IPS-20b (cell line): ENCODE results near the gene ACOT6.
A peak's percentile ranks its signal among the peaks of the same experiment; 100 is the strongest.
"Not testable (repeated sequence)": the region's sequence is repeated elsewhere in the genome, so short reads cannot be mapped to it uniquely, and the experiment has no call there.

Experiments used
- H3K27ac ChIP-seq: one replicate; pipeline ENCODE4 v1.5.1; 2013; ENCODE audit warnings: low read length
- H3K27me3 ChIP-seq: 2 replicates; pipeline ENCODE4 v1.6.1; 2013; ENCODE audit warnings: mild to moderate bottlenecking, low read length, inconsistent platforms; ENCODE audit not compliant: insufficient read depth
- H3K36me3 ChIP-seq: 2 replicates; pipeline ENCODE4 v1.6.1; 2013; ENCODE audit warnings: low read depth, mild to moderate bottlenecking, inconsistent platforms, low read length, moderate library complexity; ENCODE audit not compliant: insufficient read depth
- H3K4me1 ChIP-seq: 2 replicates; pipeline ENCODE4 v1.6.1; 2013; ENCODE audit warnings: mild to moderate bottlenecking, control low read depth, inconsistent platforms, low read length, moderate library complexity; ENCODE audit not compliant: insufficient read depth
- H3K4me3 ChIP-seq: 2 replicates; pipeline ENCODE4 v1.5.1; 2013; ENCODE audit warnings: mild to moderate bottlenecking, low read length, inconsistent platforms
- H3K9ac ChIP-seq: 2 replicates; pipeline ENCODE4 v1.6.1; 2013; ENCODE audit warnings: low read depth, mild to moderate bottlenecking, inconsistent platforms, low read length, moderate library complexity
- H3K9me3 ChIP-seq: 2 replicates; pipeline ENCODE4 v1.6.1; 2013; ENCODE audit warnings: mild to moderate bottlenecking, low read depth, low read length, inconsistent platforms; ENCODE audit not compliant: insufficient read depth

Gene ACOT6

DNA sequence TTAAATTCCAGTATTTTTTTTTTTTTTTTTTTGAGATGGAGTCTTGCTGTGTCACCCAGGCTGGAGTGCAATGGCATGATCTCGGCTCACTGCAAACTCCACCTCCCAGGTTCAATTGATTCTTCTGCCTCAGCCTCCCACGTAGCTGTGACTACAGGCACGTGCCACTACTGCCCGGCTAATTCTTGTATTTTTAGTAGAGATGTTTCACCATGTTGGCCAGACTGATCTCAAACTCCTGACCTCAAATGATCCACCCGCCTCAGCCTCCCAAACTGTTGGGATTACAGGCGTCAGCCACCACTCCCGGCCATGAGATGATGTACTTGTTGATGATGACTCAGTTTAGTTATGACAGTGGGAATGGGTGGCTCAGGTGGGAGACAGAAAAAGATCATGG lies 38.1 kb upstream of the ACOT6 start:
- H3K4me3 ChIP-seq, H3K9ac ChIP-seq, H3K4me1 ChIP-seq, H3K36me3 ChIP-seq, H3K27ac ChIP-seq, H3K27me3 ChIP-seq, H3K9me3 ChIP-seq: not testable (repeated sequence)

GRCh38 chr14:73576391-73576790 lies 35.9 kb upstream of the ACOT6 start:
- no peak overlapping the region for H3K27ac ChIP-seq
- H3K9me3 ChIP-seq: no peaks in the 10 kb centered on the region
- no peak overlapping the region for H3K9ac ChIP-seq
- no peaks in the 10 kb centered on the region for H3K27me3 ChIP-seq
- no peaks in the 10 kb centered on the region for H3K4me1 ChIP-seq
- no peaks in the 10 kb centered on the region for H3K36me3 ChIP-seq
- no peak overlapping the region for H3K4me3 ChIP-seq

- not testable (repeated sequence) for H3K36me3 ChIP-seq, H3K9me3 ChIP-seq, H3K4me3 ChIP-seq, H3K9ac ChIP-seq, H3K27ac ChIP-seq, H3K27me3 ChIP-seq, H3K4me1 ChIP-seq
These were observed 35.1 kb upstream of the ACOT6 start for GRCh38 chr14:73577214-73577613.

DNA sequence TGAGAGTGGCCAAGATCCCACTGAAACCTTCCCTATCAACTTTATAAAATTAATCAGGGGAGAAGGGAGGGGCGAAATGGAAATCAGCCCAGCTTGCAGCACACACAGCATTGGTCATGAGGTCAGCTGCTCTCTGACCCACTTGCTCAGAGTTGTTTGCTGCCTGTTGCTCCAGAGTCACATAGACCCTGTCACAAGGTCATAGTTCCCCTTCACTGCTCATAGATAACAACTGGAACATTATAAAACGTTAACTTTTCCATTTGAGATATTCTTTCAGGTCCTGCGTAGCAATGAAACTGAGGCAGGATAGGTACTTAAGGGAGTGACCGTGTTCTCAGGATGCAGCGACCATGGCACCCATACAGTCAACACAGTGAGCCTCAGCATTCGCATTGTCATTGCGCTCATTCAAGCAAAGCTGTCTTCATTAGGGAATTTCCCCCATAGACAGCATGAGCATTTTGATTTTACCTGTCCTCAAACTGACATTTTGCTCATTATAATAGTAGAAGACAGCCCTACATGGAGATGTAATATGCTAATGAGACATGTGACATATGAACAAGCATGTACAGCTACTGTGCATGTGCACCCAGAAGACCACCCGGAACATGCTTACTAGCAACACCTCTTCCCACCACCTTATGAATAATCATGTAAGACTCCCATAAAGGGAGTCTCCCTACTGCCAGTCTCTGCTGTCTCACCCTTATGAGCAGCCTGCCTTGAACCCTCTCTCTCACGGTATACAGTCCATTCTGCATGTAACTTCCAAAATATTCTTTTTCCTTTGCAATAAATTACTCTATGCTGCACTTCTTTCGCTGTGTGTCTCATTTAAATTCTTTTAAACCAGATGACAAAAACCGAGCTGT lies 30.0 kb upstream of the ACOT6 start:
- not testable (repeated sequence) for H3K4me3 ChIP-seq, H3K4me1 ChIP-seq, H3K9ac ChIP-seq, H3K27me3 ChIP-seq, H3K9me3 ChIP-seq, H3K27ac ChIP-seq, H3K36me3 ChIP-seq

GRCh38 chr14:73588695-73589094 lies 23.6 kb upstream of the ACOT6 start:
- Histone ChIP-seq H3K4me1 (no peaks in the 10 kb centered on the region), H3K27ac (no peak overlapping the region), H3K4me3 (no peak overlapping the region), H3K27me3 (peaks cover 27% of the 10 kb centered on the region), H3K9ac (no peak overlapping the region), H3K9me3 (no peaks in the 10 kb centered on the region), H3K36me3 (no peaks in the 10 kb centered on the region)

DNA sequence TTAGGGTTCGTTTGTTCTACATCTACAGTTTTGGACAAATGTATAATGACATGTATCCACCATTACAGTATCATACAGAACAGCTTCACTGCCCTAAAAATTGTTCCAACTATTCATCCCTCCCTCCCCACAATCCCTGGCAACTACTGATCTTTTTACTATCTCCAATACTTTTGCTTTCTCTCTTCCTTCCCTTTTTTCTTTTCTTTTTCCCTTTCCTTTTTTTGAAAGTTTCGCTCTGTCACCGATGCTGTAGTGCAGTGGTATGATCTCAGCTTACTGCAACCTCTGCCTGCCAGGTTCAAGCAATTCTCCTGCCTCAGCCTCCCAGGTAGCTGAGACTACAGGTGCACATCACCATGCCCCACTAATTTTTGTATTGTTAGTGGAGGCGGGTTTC lies 23.2 kb upstream of the ACOT6 start:
- H3K27me3 ChIP-seq: peaks cover 28% of the 10 kb centered on the region
- no peaks in the 10 kb centered on the region for H3K9me3 ChIP-seq
- H3K4me3 ChIP-seq: no peak overlapping the region
- H3K27ac ChIP-seq: no peak overlapping the region
- H3K4me1 ChIP-seq: no peaks in the 10 kb centered on the region
- H3K9ac ChIP-seq: no peak overlapping the region
- no peaks in the 10 kb centered on the region for H3K36me3 ChIP-seq

GRCh38 chr14:73590673-73591004 lies 21.7 kb upstream of the ACOT6 start:
- H3K4me1 ChIP-seq, H3K4me3 ChIP-seq, H3K36me3 ChIP-seq, H3K9me3 ChIP-seq, H3K9ac ChIP-seq, H3K27ac ChIP-seq: not testable (repeated sequence)
- H3K27me3 ChIP-seq: peaks cover 28% of the 10 kb centered on the region

DNA sequence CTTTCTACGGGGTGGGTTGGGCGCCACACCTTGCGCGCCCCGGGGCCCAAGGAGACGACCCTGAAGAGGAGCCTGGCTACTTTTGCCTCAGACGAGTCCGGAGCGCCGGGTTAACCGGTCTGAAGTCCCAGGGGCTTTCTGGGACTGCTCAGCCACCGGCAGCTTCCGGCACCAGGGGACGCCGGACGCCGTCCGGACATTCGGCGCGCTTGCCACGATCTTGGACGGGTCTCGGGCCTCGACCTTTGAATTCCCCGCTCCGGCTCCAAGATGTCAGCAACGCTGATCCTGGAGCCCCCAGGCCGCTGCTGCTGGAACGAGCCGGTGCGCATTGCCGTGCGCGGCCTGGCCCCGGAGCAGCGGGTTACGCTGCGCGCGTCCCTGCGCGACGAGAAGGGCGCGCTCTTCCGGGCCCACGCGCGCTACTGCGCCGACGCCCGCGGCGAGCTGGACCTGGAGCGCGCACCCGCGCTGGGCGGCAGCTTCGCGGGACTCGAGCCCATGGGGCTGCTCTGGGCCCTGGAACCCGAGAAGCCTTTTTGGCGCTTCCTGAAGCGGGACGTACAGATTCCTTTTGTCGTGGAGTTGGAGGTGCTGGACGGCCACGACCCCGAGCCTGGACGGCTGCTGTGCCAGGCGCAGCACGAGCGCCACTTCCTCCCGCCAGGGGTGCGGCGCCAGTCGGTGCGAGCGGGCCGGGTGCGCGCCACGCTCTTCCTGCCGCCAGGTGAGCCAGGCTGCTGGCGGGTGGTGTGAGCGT lies 20.4 kb upstream of the ACOT6 start, which contains the start of gene ACOT4:
Gene ACOT4 (plus strand): TSS at position 184 of the 760 bp plus-strand sequence. CDS start 87 bp downstream, at position 271.
- H3K27me3 ChIP-seq: peaks cover 28% of the 10 kb centered on the region
- no peaks in the 10 kb centered on the region for H3K9me3 ChIP-seq
- peak within 1 kb of the TSS; percentile 78 for H3K4me3 ChIP-seq
- no peaks in the 10 kb centered on the region for H3K4me1 ChIP-seq
- H3K9ac ChIP-seq: peak within 1 kb of the TSS; percentile 70
- no peaks in the 10 kb centered on the region for H3K36me3 ChIP-seq
- H3K27ac ChIP-seq: no peak within 1 kb of the TSS

- no peak overlapping the region for H3K27ac ChIP-seq
- no peak overlapping the region for H3K4me3 ChIP-seq
- no peaks in the 10 kb centered on the region for H3K4me1 ChIP-seq
- no peaks in the 10 kb centered on the region for H3K36me3 ChIP-seq
- no peak overlapping the region for H3K9ac ChIP-seq
- peaks cover 28% of the 10 kb centered on the region for H3K27me3 ChIP-seq
- H3K9me3 ChIP-seq: no peaks in the 10 kb centered on the region
These were observed 17.8 kb upstream of the ACOT6 start for GRCh38 chr14:73594491-73594890.

GRCh38 chr14:73599499-73599898 lies 12.8 kb upstream of the ACOT6 start:
- H3K9ac ChIP-seq: no peak overlapping the region
- H3K36me3 ChIP-seq: no peaks in the 10 kb centered on the region
- no peaks in the 10 kb centered on the region for H3K9me3 ChIP-seq
- H3K4me3 ChIP-seq: no peak overlapping the region
- no peak overlapping the region for H3K27ac ChIP-seq
- no peaks in the 10 kb centered on the region for H3K27me3 ChIP-seq
- no peaks in the 10 kb centered on the region for H3K4me1 ChIP-seq

GRCh38 chr14:73602994-73603393 lies 9.3 kb upstream of the ACOT6 start:
- Histone ChIP-seq H3K4me3 (no peak overlapping the region), H3K27ac (no peak overlapping the region), H3K27me3 (no peaks in the 10 kb centered on the region), H3K4me1 (no peaks in the 10 kb centered on the region), H3K36me3 (no peaks in the 10 kb centered on the region), H3K9me3 (peaks cover 11% of the 10 kb centered on the region), H3K9ac (no peak overlapping the region)

DNA sequence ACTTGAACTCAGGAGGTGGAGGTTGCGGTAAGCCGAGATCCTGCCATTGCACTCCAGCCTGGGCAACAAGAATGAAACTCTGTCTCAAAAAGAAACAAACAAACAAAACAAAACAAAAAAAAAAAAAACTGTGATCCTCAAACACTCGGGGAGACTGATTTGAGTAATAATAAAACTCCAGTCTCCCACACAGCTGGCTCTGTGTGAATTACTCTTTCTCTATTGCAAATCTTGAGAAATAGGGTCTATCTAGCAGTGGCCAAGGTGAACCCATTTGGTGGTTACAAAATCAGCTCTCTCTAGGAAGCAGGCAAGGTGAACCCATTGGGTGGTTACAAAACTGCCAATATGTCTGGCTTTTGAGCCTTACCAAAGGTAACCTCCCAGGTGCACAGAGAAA lies 6.0 kb upstream of the ACOT6 start:
- Histone ChIP-seq H3K27ac (no peak overlapping the region), H3K9ac (no peak overlapping the region), H3K9me3 (peaks cover 11% of the 10 kb centered on the region), H3K4me1 (no peaks in the 10 kb centered on the region), H3K27me3 (peaks cover under 1% of the 10 kb centered on the region; the same call in 1 of the 2 replicates), H3K36me3 (no peaks in the 10 kb centered on the region), H3K4me3 (no peak overlapping the region)
